Neural cell (in vitro differentiated cells): ENCODE measurements around the gene INPP5D. TPM values are rescaled to one million over a fixed set of nuclear protein-coding genes. Genes with fewer than 3 reads are reported as not detected.

Source experiments
- H2AFZ ChIP-seq: fragments of 200-600, 300-800 bp; sonication (generic), shearing (Covaris generic); 2 replicates; pipeline ENCODE4 v1.6.0; 2014; ENCODE audit warnings: low read depth, mild to moderate bottlenecking, antibody characterized with exemption, low read length, moderate library complexity
- H3F3A ChIP-seq: fragments of 200-600 bp; shearing (Covaris generic); 2 replicates; pipeline ENCODE4 v1.6.1; 2016; ENCODE audit warnings: mild to moderate bottlenecking, moderate library complexity, mixed read lengths, antibody characterized with exemption, low read length; ENCODE audit not compliant: insufficient read depth, poor library complexity, severe bottlenecking
- H3K27ac ChIP-seq: fragments of 200-600, 300-800 bp; sonication (generic), shearing (Covaris generic); 2 replicates; pipeline ENCODE4 v1.5.1; 2014; ENCODE audit warnings: mild to moderate bottlenecking, low read length, moderate library complexity
- H3K27me3 ChIP-seq: fragments of 300-800, 200-600 bp; sonication (generic), shearing (Covaris generic); 2 replicates; pipeline ENCODE4 v1.6.0; 2014; ENCODE audit warnings: mild to moderate bottlenecking, low read depth, low read length, moderate library complexity; ENCODE audit not compliant: insufficient read depth
- H3K36me3 ChIP-seq: fragments of 300-800, 200-600 bp; sonication (generic), shearing (Covaris generic); 2 replicates; pipeline ENCODE4 v1.5.1; 2014; ENCODE audit warnings: mild to moderate bottlenecking, antibody characterized with exemption, low read length, moderate library complexity; ENCODE audit not compliant: insufficient read depth
- H3K4me2 ChIP-seq: fragments of 300-800, 200-600 bp; sonication (generic), shearing (Covaris generic); 2 replicates; pipeline ENCODE4 v1.6.0; 2014; ENCODE audit warnings: mild to moderate bottlenecking, low read length
- H3K4me3 ChIP-seq: fragments of 300-800, 200-600 bp; sonication (generic), shearing (Covaris generic); 2 replicates; pipeline ENCODE4 v1.5.1; 2014; ENCODE audit warnings: mild to moderate bottlenecking, low read length, moderate library complexity
- H3K79me2 ChIP-seq: fragments of 200-600 bp; shearing (Covaris generic); replicated peaks from 2 replicates; pipeline ENCODE4 v1.6.0; 2014; ENCODE audit warnings: mild to moderate bottlenecking, low read length, moderate library complexity; ENCODE audit not compliant: insufficient read depth
- H3K9ac ChIP-seq: fragments of 300-800, 200-600 bp; sonication (generic), shearing (Covaris generic); 2 replicates; pipeline ENCODE4 v1.6.1; 2016; ENCODE audit warnings: mild to moderate bottlenecking, low read length, mixed read lengths
- H3K9me2 ChIP-seq: fragments of 200-600 bp; shearing (Covaris generic); 2 replicates; pipeline ENCODE4 v1.6.1; 2016; ENCODE audit warnings: mild to moderate bottlenecking, low read length, mixed read lengths; ENCODE audit not compliant: insufficient read depth
- H3K9me3 ChIP-seq: fragments of 200-600, 300-800 bp; sonication (generic), shearing (Covaris generic); 2 replicates; pipeline ENCODE4 v1.6.1; 2016; ENCODE audit warnings: mild to moderate bottlenecking, mixed run types, low read length, moderate library complexity, mixed read lengths
- H4K20me1 ChIP-seq: fragments of 200-600 bp; shearing (Covaris generic); 2 replicates; pipeline ENCODE4 v1.6.1; 2016; ENCODE audit warnings: mild to moderate bottlenecking, mixed run types; ENCODE audit not compliant: insufficient read depth
- EP300 ChIP-seq: fragments of 450-650 bp; conservative IDR thresholded peaks from 2 replicates; pipeline ENCODE4 v1.6.1; 2014; ENCODE audit warnings: antibody characterized with exemption, mild to moderate bottlenecking, moderate library complexity; ENCODE audit not compliant: poor library complexity, severe bottlenecking
- EZH2 ChIP-seq: fragments of 200-600, 300-800 bp; shearing (Covaris generic), sonication (generic); IDR thresholded peaks from 2 replicates; pipeline ENCODE4 v1.6.1; 2014; ENCODE audit warnings: antibody characterized with exemption, low read length, borderline replicate concordance, mild to moderate bottlenecking; ENCODE audit not compliant: insufficient read depth, poor library complexity, severe bottlenecking
- MXI1 ChIP-seq: fragments of 450-650 bp; conservative IDR thresholded peaks from 2 replicates; pipeline ENCODE4 v1.6.1; 2014; ENCODE audit warnings: antibody characterized with exemption, mild to moderate bottlenecking; ENCODE audit not compliant: poor library complexity, severe bottlenecking
- POLR2AphosphoS5 ChIP-seq: IDR thresholded peaks from 2 replicates; pipeline ENCODE4 v1.6.1; 2012
- RAD21 ChIP-seq: fragments of 450-650 bp; conservative IDR thresholded peaks from 2 replicates; pipeline ENCODE4 v1.6.1; 2014; ENCODE audit warnings: antibody characterized with exemption, mild to moderate bottlenecking, moderate library complexity
- SMC3 ChIP-seq: fragments of 450-650 bp; conservative IDR thresholded peaks from 2 replicates; pipeline ENCODE4 v1.6.1; 2014; ENCODE audit warnings: antibody characterized with exemption, mild to moderate bottlenecking, moderate library complexity; ENCODE audit not compliant: poor library complexity
- TAF1 ChIP-seq: IDR thresholded peaks from 2 replicates; pipeline ENCODE4 v1.6.1; 2012; ENCODE audit warnings: low read depth
- polyA plus RNA-seq: library from polyadenylated mRNA; depleted of rRNA; stranded (reverse); fragments of >200 nt; gene quantifications from 2 replicates; pipeline ENCODE4 v1.2.3, GENCODE V29; 2014
- TF ChIP-seq, protein P1 (sequence below): fragments of 450-650 bp; IDR thresholded peaks from 2 replicates; pipeline ENCODE4 v1.5.1; 2014; ENCODE audit warnings: antibody characterized with exemption, mild to moderate bottlenecking, moderate library complexity; ENCODE audit not compliant: poor library complexity, severe bottlenecking
- TF ChIP-seq, protein P2 (sequence below): IDR thresholded peaks from 2 replicates; pipeline ENCODE4 v1.6.1; 2012; ENCODE audit warnings: borderline replicate concordance

The INPP5D gene
- polyA plus RNA-seq, 1 donor from 2014 or later, result not detected

DNA sequence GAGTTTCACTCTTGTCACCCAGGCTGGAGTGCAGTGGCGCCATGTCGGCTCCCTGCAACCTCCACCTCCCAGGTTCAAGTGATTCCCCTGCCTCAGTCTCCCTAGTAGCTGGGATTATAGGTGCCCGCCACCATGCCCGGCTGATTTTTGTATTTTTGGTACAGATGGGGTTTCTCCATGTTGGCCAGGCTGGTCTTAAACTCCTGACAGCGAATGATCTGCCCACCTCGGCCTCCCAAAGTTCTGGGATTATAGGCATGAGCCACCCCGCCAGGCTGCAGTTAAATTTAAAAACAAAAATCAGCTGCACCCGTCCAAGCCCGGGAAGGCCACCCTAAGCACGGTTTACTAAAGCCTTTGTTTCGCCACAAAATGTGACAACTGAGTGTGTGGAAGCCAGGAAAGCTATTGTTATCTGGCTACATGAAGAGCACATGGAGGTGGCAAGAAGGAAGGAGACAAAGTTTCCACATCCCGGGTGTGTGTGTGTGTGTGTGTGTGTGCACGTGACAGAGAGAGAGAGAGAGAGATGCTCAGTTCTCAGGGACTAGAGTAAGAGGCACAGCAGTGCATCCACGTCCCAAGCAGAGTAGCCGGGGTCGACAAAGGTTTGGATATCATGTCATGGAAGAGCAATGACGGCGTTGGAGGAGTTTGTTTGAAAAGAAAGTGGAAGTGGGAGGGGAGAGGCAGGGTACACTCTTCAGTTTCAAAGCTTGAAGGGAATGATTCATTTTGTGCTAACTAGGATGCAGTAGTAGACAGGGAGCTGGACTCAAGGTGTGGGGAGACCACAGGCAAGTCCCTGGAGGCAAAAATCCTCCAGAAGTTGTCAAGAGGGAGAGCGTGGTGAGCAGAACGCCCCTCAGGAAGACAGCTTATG, 20.1 kb downstream of the INPP5D start:
- Histone ChIP-seq H2AFZ (no peak overlapping the region), H3K27ac (no peak overlapping the region), H3F3A (no peaks in the 10 kb centered on the region), H3K27me3 (no peaks in the 10 kb centered on the region), H3K79me2 (no peaks in the 10 kb centered on the region), H3K4me2 (no peak overlapping the region), H3K9me2 (no peaks in the 10 kb centered on the region), H3K4me3 (no peak overlapping the region), H3K9me3 (no peaks in the 10 kb centered on the region), H4K20me1 (no peaks in the 10 kb centered on the region), H3K36me3 (no peaks in the 10 kb centered on the region), H3K9ac (no peak overlapping the region)
- no peak for TF ChIP-seq TAF1
- no peak for TF ChIP-seq RAD21
- TF ChIP-seq, protein P1, sequence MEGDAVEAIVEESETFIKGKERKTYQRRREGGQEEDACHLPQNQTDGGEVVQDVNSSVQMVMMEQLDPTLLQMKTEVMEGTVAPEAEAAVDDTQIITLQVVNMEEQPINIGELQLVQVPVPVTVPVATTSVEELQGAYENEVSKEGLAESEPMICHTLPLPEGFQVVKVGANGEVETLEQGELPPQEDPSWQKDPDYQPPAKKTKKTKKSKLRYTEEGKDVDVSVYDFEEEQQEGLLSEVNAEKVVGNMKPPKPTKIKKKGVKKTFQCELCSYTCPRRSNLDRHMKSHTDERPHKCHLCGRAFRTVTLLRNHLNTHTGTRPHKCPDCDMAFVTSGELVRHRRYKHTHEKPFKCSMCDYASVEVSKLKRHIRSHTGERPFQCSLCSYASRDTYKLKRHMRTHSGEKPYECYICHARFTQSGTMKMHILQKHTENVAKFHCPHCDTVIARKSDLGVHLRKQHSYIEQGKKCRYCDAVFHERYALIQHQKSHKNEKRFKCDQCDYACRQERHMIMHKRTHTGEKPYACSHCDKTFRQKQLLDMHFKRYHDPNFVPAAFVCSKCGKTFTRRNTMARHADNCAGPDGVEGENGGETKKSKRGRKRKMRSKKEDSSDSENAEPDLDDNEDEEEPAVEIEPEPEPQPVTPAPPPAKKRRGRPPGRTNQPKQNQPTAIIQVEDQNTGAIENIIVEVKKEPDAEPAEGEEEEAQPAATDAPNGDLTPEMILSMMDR, result no peak
- no peak for TF ChIP-seq MXI1
- TF ChIP-seq POLR2AphosphoS5, result no peak
- TF ChIP-seq, protein P2, sequence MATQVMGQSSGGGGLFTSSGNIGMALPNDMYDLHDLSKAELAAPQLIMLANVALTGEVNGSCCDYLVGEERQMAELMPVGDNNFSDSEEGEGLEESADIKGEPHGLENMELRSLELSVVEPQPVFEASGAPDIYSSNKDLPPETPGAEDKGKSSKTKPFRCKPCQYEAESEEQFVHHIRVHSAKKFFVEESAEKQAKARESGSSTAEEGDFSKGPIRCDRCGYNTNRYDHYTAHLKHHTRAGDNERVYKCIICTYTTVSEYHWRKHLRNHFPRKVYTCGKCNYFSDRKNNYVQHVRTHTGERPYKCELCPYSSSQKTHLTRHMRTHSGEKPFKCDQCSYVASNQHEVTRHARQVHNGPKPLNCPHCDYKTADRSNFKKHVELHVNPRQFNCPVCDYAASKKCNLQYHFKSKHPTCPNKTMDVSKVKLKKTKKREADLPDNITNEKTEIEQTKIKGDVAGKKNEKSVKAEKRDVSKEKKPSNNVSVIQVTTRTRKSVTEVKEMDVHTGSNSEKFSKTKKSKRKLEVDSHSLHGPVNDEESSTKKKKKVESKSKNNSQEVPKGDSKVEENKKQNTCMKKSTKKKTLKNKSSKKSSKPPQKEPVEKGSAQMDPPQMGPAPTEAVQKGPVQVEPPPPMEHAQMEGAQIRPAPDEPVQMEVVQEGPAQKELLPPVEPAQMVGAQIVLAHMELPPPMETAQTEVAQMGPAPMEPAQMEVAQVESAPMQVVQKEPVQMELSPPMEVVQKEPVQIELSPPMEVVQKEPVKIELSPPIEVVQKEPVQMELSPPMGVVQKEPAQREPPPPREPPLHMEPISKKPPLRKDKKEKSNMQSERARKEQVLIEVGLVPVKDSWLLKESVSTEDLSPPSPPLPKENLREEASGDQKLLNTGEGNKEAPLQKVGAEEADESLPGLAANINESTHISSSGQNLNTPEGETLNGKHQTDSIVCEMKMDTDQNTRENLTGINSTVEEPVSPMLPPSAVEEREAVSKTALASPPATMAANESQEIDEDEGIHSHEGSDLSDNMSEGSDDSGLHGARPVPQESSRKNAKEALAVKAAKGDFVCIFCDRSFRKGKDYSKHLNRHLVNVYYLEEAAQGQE, result no peak
- TF ChIP-seq EP300, result no peak
- no peak for TF ChIP-seq SMC3
- no peak for TF ChIP-seq EZH2

DNA sequence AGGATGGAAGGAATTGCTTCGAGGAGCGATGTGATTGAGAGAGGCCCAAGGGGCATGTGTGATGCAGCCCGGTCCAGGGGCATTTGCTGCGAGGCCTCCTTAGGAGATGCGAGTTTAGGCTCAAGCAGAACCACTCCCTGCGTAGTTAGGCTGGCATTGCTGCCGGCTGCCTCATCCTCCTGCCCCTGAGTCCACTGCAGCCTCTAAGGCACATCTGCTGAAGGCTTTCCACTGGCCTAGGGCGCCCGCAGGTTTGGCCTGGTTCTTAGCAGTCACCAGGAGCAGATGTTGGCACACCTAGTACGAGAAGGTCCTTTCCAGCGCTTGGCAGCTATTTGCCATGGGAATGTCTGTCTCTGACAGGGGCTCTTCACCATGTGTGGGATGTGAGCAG, 20.7 kb downstream of the INPP5D start:
- Histone ChIP-seq H4K20me1 (no peaks in the 10 kb centered on the region), H3K9me3 (no peaks in the 10 kb centered on the region), H3K36me3 (no peaks in the 10 kb centered on the region), H3K9me2 (no peaks in the 10 kb centered on the region), H3K4me2 (no peak overlapping the region), H3K27ac (no peak overlapping the region), H3K79me2 (no peaks in the 10 kb centered on the region), H3K27me3 (no peaks in the 10 kb centered on the region), H3F3A (no peaks in the 10 kb centered on the region), H3K9ac (no peak overlapping the region), H2AFZ (no peak overlapping the region), H3K4me3 (no peak overlapping the region)
- TF ChIP-seq, protein P1, result no peak
- TF ChIP-seq SMC3 (no peak), MXI1 (no peak), TAF1 (no peak), POLR2AphosphoS5 (no peak), EP300 (no peak), EZH2 (no peak), RAD21 (no peak)
- TF ChIP-seq, protein P2, result no peak
